ENCODE measurements around the gene FLOT2. TPM values are rescaled to one million over a fixed set of nuclear protein-coding genes. Genes with fewer than 3 reads are reported as not detected.
A peak's percentile ranks its signal among the peaks of the same experiment; 100 is the strongest.
"Not testable (repeated sequence)": the region's sequence is repeated elsewhere in the genome, so short reads cannot be mapped to it uniquely, and the experiment has no call there.

The FLOT2 gene
- total RNA-seq, 1 experiment from 2014 or later = 31.6 TPM

GRCh38 chr17:28916302-28916934 lies 18.9 kb upstream of the FLOT2 start:
- no peak for DNase-seq (ENCODE audit: low read depth)

GRCh38 chr17:28912938-28913333 lies 15.4 kb upstream of the FLOT2 start:
- no peak for DNase-seq (ENCODE audit: low read depth)

GRCh38 chr17:28912281-28912937 lies 14.9 kb upstream of the FLOT2 start:
- DNase-seq (ENCODE audit: low read depth) = no peak

- DNase-seq (ENCODE audit: low read depth) = no peak
Observed at GRCh38 chr17:28911411-28912045, 14.0 kb upstream of the FLOT2 start.

GRCh38 chr17:28910534-28910933 lies 13.0 kb upstream of the FLOT2 start:
- DNase-seq (ENCODE audit: low read depth) = no peak

- DNase-seq (ENCODE audit: low read depth) = peak; percentile 73
Observed at GRCh38 chr17:28908640-28909167, 11.2 kb upstream of the FLOT2 start.

- DNase-seq (ENCODE audit: low read depth) = peak; percentile 55
Observed at GRCh38 chr17:28907709-28908475, 10.4 kb upstream of the FLOT2 start.

- no peak for DNase-seq (ENCODE audit: low read depth)
Observed at GRCh38 chr17:28906706-28907438, 9.3 kb upstream of the FLOT2 start.

GRCh38 chr17:28906276-28906675 lies 8.7 kb upstream of the FLOT2 start:
- no peak for DNase-seq (ENCODE audit: low read depth)

- DNase-seq (ENCODE audit: low read depth) = no peak
Observed at GRCh38 chr17:28904800-28905199, 7.3 kb upstream of the FLOT2 start.

GRCh38 chr17:28903546-28903841 lies 6.0 kb upstream of the FLOT2 start:
- DNase-seq (ENCODE audit: low read depth) = not testable (repeated sequence)

- peak; percentile 77 for DNase-seq (ENCODE audit: low read depth)
Observed at GRCh38 chr17:28902819-28903545, 5.4 kb upstream of the FLOT2 start, which contains the start of gene DHRS13. Gene DHRS13 (minus strand): TSS chr17:28903079. CDS start chr17:28902944, 135 bp downstream.

- peak; percentile 22 for DNase-seq (ENCODE audit: low read depth)
Observed at GRCh38 chr17:28901866-28902818, 4.6 kb upstream of the FLOT2 start.

- DNase-seq (ENCODE audit: low read depth) = no peak
Observed at GRCh38 chr17:28900986-28901726, 3.6 kb upstream of the FLOT2 start.

- DNase-seq (ENCODE audit: low read depth) = no peak
Observed at GRCh38 chr17:28899212-28899815, 1.8 kb upstream of the FLOT2 start.

- DNase-seq (ENCODE audit: low read depth) = no peak
Observed at GRCh38 chr17:28898527-28898955, 1.0 kb upstream of the FLOT2 start.

- DNase-seq (ENCODE audit: low read depth) = peak; percentile 13
Observed at GRCh38 chr17:28897769-28898526, 415 bp upstream of the FLOT2 start.
